WTC11 (cell line): ENCODE data around the gene ZNF407.

Experiments used
- CBFB ChIP-seq: sonication (generic); formaldehyde crosslinking; IDR thresholded peaks from 2 replicates; pipeline ENCODE4 v1.8.1; 2022; ENCODE audit warnings: mild to moderate bottlenecking, low read depth, missing genetic modification reagents
- CTCF ChIP-seq: fragments of 200-600 bp; IDR thresholded peaks from 2 replicates; pipeline ENCODE4 v1.8.0; 2022; ENCODE audit warnings: antibody characterized with exemption
- E2F1 ChIP-seq: sonication (generic); formaldehyde crosslinking; IDR thresholded peaks from 2 replicates; pipeline ENCODE4 v1.8.0; 2022; ENCODE audit warnings: mild to moderate bottlenecking, missing genetic modification reagents
- JUN ChIP-seq: sonication (generic); formaldehyde crosslinking; IDR thresholded peaks from 2 replicates; pipeline ENCODE4 v1.8.0; 2023; ENCODE audit warnings: mild to moderate bottlenecking, missing genetic modification reagents
- TF ChIP-seq, protein P1 (sequence below): sonication (generic); formaldehyde crosslinking; IDR thresholded peaks from 2 replicates; pipeline ENCODE4 v1.8.0; 2022; ENCODE audit warnings: mild to moderate bottlenecking, missing genetic modification reagents
- TF ChIP-seq, protein P2 (sequence below): fragments of 250-450 bp; sonication (Bioruptor Pico); IDR thresholded peaks from 2 replicates; pipeline ENCODE4 v1.8.0; 2021; ENCODE audit warnings: mild to moderate bottlenecking
- TF ChIP-seq, protein P3 (sequence below): sonication (generic); formaldehyde crosslinking; IDR thresholded peaks from 2 replicates; pipeline ENCODE4 v1.8.0; 2022; ENCODE audit warnings: mild to moderate bottlenecking, missing genetic modification reagents
- TF ChIP-seq, protein P4 (sequence below): sonication (generic); formaldehyde crosslinking; conservative IDR thresholded peaks from 2 replicates; pipeline ENCODE4 v1.8.1; 2023; ENCODE audit warnings: mild to moderate bottlenecking, low read depth, missing genetic modification reagents, moderate library complexity

DNA sequence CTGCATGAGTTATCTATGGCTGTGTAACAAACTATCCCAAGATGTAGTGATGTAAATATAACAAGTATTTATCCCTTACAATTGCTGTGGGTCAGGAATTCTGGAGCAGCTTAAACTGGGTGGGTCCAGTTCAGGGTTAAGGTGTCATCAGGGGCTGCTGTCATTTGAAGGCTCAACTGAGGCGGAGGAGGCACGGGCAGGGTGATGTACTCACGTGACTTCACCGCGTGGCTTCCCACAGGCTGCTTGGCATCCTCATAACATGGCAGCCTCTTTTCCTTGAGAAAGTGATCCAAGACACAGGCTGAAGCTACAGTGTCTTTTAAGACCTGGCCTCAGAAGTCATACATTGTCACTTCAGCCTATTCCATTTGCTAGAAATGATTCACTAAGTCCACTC is 485.5 kb downstream of the ZNF407 start:
- TF ChIP-seq, protein P1, sequence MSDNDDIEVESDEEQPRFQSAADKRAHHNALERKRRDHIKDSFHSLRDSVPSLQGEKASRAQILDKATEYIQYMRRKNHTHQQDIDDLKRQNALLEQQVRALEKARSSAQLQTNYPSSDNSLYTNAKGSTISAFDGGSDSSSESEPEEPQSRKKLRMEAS (CRISPR knock-in tag): no peak
- TF ChIP-seq JUN (CRISPR knock-in tag) (no peak), E2F1 (no peak), CTCF (no peak), CBFB (CRISPR knock-in tag) (no peak)
- TF ChIP-seq, protein P2, sequence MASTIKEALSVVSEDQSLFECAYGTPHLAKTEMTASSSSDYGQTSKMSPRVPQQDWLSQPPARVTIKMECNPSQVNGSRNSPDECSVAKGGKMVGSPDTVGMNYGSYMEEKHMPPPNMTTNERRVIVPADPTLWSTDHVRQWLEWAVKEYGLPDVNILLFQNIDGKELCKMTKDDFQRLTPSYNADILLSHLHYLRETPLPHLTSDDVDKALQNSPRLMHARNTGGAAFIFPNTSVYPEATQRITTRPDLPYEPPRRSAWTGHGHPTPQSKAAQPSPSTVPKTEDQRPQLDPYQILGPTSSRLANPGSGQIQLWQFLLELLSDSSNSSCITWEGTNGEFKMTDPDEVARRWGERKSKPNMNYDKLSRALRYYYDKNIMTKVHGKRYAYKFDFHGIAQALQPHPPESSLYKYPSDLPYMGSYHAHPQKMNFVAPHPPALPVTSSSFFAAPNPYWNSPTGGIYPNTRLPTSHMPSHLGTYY (CRISPR knock-in tag): no peak
- TF ChIP-seq, protein P3, sequence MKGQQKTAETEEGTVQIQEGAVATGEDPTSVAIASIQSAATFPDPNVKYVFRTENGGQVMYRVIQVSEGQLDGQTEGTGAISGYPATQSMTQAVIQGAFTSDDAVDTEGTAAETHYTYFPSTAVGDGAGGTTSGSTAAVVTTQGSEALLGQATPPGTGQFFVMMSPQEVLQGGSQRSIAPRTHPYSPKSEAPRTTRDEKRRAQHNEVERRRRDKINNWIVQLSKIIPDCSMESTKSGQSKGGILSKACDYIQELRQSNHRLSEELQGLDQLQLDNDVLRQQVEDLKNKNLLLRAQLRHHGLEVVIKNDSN (CRISPR knock-in tag): no peak
- TF ChIP-seq, protein P4, sequence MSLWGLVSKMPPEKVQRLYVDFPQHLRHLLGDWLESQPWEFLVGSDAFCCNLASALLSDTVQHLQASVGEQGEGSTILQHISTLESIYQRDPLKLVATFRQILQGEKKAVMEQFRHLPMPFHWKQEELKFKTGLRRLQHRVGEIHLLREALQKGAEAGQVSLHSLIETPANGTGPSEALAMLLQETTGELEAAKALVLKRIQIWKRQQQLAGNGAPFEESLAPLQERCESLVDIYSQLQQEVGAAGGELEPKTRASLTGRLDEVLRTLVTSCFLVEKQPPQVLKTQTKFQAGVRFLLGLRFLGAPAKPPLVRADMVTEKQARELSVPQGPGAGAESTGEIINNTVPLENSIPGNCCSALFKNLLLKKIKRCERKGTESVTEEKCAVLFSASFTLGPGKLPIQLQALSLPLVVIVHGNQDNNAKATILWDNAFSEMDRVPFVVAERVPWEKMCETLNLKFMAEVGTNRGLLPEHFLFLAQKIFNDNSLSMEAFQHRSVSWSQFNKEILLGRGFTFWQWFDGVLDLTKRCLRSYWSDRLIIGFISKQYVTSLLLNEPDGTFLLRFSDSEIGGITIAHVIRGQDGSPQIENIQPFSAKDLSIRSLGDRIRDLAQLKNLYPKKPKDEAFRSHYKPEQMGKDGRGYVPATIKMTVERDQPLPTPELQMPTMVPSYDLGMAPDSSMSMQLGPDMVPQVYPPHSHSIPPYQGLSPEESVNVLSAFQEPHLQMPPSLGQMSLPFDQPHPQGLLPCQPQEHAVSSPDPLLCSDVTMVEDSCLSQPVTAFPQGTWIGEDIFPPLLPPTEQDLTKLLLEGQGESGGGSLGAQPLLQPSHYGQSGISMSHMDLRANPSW (CRISPR knock-in tag): no peak
